Stimulated activated memory B cell treated with anti-CD40 and anti-IgM and Interleukin-4, amounts not matched to agents 10 μg/mL and 1 μg/mL and 100 μg/mL, for 72 hours (primary cell): ENCODE measurements around the gene MUC5AC.
A peak's percentile ranks its signal among the peaks of the same experiment; 100 is the strongest.
"Not testable (repeated sequence)": the region's sequence is repeated elsewhere in the genome, so short reads cannot be mapped to it uniquely, and the experiment has no call there.

Experiments
- ATAC-seq: fragments of 150-1000 bp; cut with Tn5 transposase; 2 replicates; pipeline ENCODE4 v1.10.0; 2021
- H3K27ac Mint-ChIP-seq: one replicate; pipeline ENCODE4 v1.8.0; 2022; ENCODE audit warnings: mild to moderate bottlenecking, mixed read lengths
- H3K27me3 Mint-ChIP-seq: one replicate; pipeline ENCODE4 v1.8.0; 2022; ENCODE audit warnings: mixed read lengths
- H3K36me3 Mint-ChIP-seq: one replicate; pipeline ENCODE4 v1.8.0; 2022; ENCODE audit warnings: mixed read lengths
- H3K4me1 Mint-ChIP-seq: one replicate; pipeline ENCODE4 v1.8.0; 2022; ENCODE audit warnings: mixed read lengths
- H3K4me3 Mint-ChIP-seq: one replicate; pipeline ENCODE4 v1.8.0; 2022; ENCODE audit warnings: mild to moderate bottlenecking, moderate library complexity, mixed read lengths
- H3K9me3 Mint-ChIP-seq: one replicate; pipeline ENCODE4 v1.8.0; 2022; ENCODE audit warnings: mixed read lengths

Gene MUC5AC

GRCh38 chr11:1188451-1189130, 30.8 kb downstream of the MUC5AC start:
- not testable (repeated sequence) for H3K9me3 Mint-ChIP-seq, H3K27ac Mint-ChIP-seq, H3K36me3 Mint-ChIP-seq

GRCh38 chr11:1189816-1190215, 32.1 kb downstream of the MUC5AC start:
- ATAC-seq, H3K4me3 Mint-ChIP-seq, H3K27ac Mint-ChIP-seq, H3K9me3 Mint-ChIP-seq, H3K4me1 Mint-ChIP-seq, H3K27me3 Mint-ChIP-seq, H3K36me3 Mint-ChIP-seq: not testable (repeated sequence)

More at GRCh38 chr11:1188451-1189130, 30.8 kb downstream of the MUC5AC start:
- not testable (repeated sequence) for ATAC-seq, H3K4me3 Mint-ChIP-seq, H3K27me3 Mint-ChIP-seq, H3K4me1 Mint-ChIP-seq

- H3K27me3 Mint-ChIP-seq: not testable (repeated sequence)
These were observed 34.2 kb downstream of the MUC5AC start for GRCh38 chr11:1191786-1192470.

GRCh38 chr11:1192741-1193325, 35.1 kb downstream of the MUC5AC start:
- H3K27me3 Mint-ChIP-seq: peaks cover 11% of the 10 kb centered on the region
- no peak overlapping the region for H3K4me3 Mint-ChIP-seq
- no peaks in the 10 kb centered on the region for H3K9me3 Mint-ChIP-seq
- no peaks in the 10 kb centered on the region for H3K4me1 Mint-ChIP-seq
- no peak for ATAC-seq
- H3K27ac Mint-ChIP-seq: no peak overlapping the region
- no peaks in the 10 kb centered on the region for H3K36me3 Mint-ChIP-seq

More at GRCh38 chr11:1191786-1192470, 34.2 kb downstream of the MUC5AC start:
- not testable (repeated sequence) for H3K9me3 Mint-ChIP-seq, ATAC-seq, H3K36me3 Mint-ChIP-seq, H3K4me1 Mint-ChIP-seq, H3K4me3 Mint-ChIP-seq, H3K27ac Mint-ChIP-seq

- Mint-ChIP-seq H3K4me1 (no peaks in the 10 kb centered on the region), H3K4me3 (no peak overlapping the region), H3K27ac (no peak overlapping the region), H3K27me3 (peaks cover 11% of the 10 kb centered on the region), H3K36me3 (no peaks in the 10 kb centered on the region), H3K9me3 (no peaks in the 10 kb centered on the region)
- ATAC-seq: no peak
These were observed 35.8 kb downstream of the MUC5AC start for GRCh38 chr11:1193326-1194230.

GRCh38 chr11:1194231-1194976, 36.7 kb downstream of the MUC5AC start:
- Mint-ChIP-seq H3K36me3 (no peaks in the 10 kb centered on the region), H3K27ac (no peak overlapping the region), H3K9me3 (no peaks in the 10 kb centered on the region), H3K4me1 (no peaks in the 10 kb centered on the region), H3K27me3 (peaks cover 11% of the 10 kb centered on the region), H3K4me3 (no peak overlapping the region)
- peak; percentile 24 for ATAC-seq

GRCh38 chr11:1194977-1195681, 37.4 kb downstream of the MUC5AC start:
- H3K4me1 Mint-ChIP-seq: no peaks in the 10 kb centered on the region
- H3K36me3 Mint-ChIP-seq: no peaks in the 10 kb centered on the region
- peaks cover 11% of the 10 kb centered on the region for H3K27me3 Mint-ChIP-seq
- no peaks in the 10 kb centered on the region for H3K9me3 Mint-ChIP-seq
- peak; percentile 5 for ATAC-seq
- H3K27ac Mint-ChIP-seq: no peak overlapping the region
- H3K4me3 Mint-ChIP-seq: no peak overlapping the region

- no peak overlapping the region for H3K27ac Mint-ChIP-seq
- H3K4me1 Mint-ChIP-seq: no peaks in the 10 kb centered on the region
- H3K4me3 Mint-ChIP-seq: no peak overlapping the region
- no peaks in the 10 kb centered on the region for H3K36me3 Mint-ChIP-seq
- no peaks in the 10 kb centered on the region for H3K9me3 Mint-ChIP-seq
- no peak for ATAC-seq
- H3K27me3 Mint-ChIP-seq: peaks cover 11% of the 10 kb centered on the region
These were observed 38.1 kb downstream of the MUC5AC start for GRCh38 chr11:1195682-1196515.

GRCh38 chr11:1196516-1197391, 39.0 kb downstream of the MUC5AC start:
- H3K4me1 Mint-ChIP-seq: no peaks in the 10 kb centered on the region
- H3K36me3 Mint-ChIP-seq: no peaks in the 10 kb centered on the region
- ATAC-seq: no peak
- no peak overlapping the region for H3K27ac Mint-ChIP-seq
- peaks cover 11% of the 10 kb centered on the region for H3K27me3 Mint-ChIP-seq
- no peaks in the 10 kb centered on the region for H3K9me3 Mint-ChIP-seq
- no peak overlapping the region for H3K4me3 Mint-ChIP-seq

- H3K9me3 Mint-ChIP-seq: no peaks in the 10 kb centered on the region
- ATAC-seq: no peak
- H3K27ac Mint-ChIP-seq: no peak overlapping the region
- H3K36me3 Mint-ChIP-seq: no peaks in the 10 kb centered on the region
- peaks cover 11% of the 10 kb centered on the region for H3K27me3 Mint-ChIP-seq
- no peaks in the 10 kb centered on the region for H3K4me1 Mint-ChIP-seq
- H3K4me3 Mint-ChIP-seq: no peak overlapping the region
These were observed 39.7 kb downstream of the MUC5AC start for GRCh38 chr11:1197431-1197885.

- Mint-ChIP-seq H3K36me3 (no peaks in the 10 kb centered on the region), H3K27ac (no peak overlapping the region)
- no peak for ATAC-seq
These were observed 40.3 kb downstream of the MUC5AC start for GRCh38 chr11:1197886-1198560.

GRCh38 chr11:1198561-1199240, 40.9 kb downstream of the MUC5AC start:
- Mint-ChIP-seq H3K4me1 (no peaks in the 10 kb centered on the region), H3K27me3 (peaks cover 11% of the 10 kb centered on the region), H3K27ac (no peak overlapping the region), H3K36me3 (no peaks in the 10 kb centered on the region), H3K4me3 (no peak overlapping the region), H3K9me3 (no peaks in the 10 kb centered on the region)
- no peak for ATAC-seq

More at GRCh38 chr11:1197886-1198560, 40.3 kb downstream of the MUC5AC start:
- H3K9me3 Mint-ChIP-seq: no peaks in the 10 kb centered on the region
- peaks cover 11% of the 10 kb centered on the region for H3K27me3 Mint-ChIP-seq
- H3K4me1 Mint-ChIP-seq: no peaks in the 10 kb centered on the region
- H3K4me3 Mint-ChIP-seq: no peak overlapping the region
